GM18519 (cell line): ENCODE data around the gene PHLDB1.
"Not testable (repeated sequence)": the region's sequence is repeated elsewhere in the genome, so short reads cannot be mapped to it uniquely, and the experiment has no call there.

Source experiments
- ATAC-seq: cut with Tn5 transposase; IDR thresholded peaks from one replicate; pipeline ENCODE4 v1.9.1; 2021; ENCODE audit warnings: mild to moderate bottlenecking, moderate library complexity; ENCODE audit not compliant: unreplicated experiment, low FRiP score

PHLDB1 gene

GRCh38 chr11:118605116-118605867 lies 2.1 kb upstream of the PHLDB1 start:
- no peak for ATAC-seq

- ATAC-seq = no peak
Measured at GRCh38 chr11:118606157-118606843, 1.1 kb upstream of the PHLDB1 start.

- no peak for ATAC-seq
Measured at GRCh38 chr11:118606844-118607228, 579 bp upstream of the PHLDB1 start.

- ATAC-seq = no peak
Measured at GRCh38 chr11:118608360-118609227, 1.2 kb downstream of the PHLDB1 start.

GRCh38 chr11:118609380-118610224 lies 2.2 kb downstream of the PHLDB1 start:
- ATAC-seq = no peak

- ATAC-seq = no peak
Measured at GRCh38 chr11:118610225-118610772, 2.9 kb downstream of the PHLDB1 start.

- no peak for ATAC-seq
Measured at GRCh38 chr11:118610773-118611432, 3.5 kb downstream of the PHLDB1 start.

- not testable (repeated sequence) for ATAC-seq
Measured at GRCh38 chr11:118611433-118611795, 4.0 kb downstream of the PHLDB1 start.

- ATAC-seq = no peak
Measured at GRCh38 chr11:118612378-118612777, 5.0 kb downstream of the PHLDB1 start.

- ATAC-seq = no peak
Measured at GRCh38 chr11:118614511-118614910, 7.1 kb downstream of the PHLDB1 start.

GRCh38 chr11:118615282-118615975 lies 8.0 kb downstream of the PHLDB1 start:
- ATAC-seq = no peak

GRCh38 chr11:118615976-118616371 lies 8.6 kb downstream of the PHLDB1 start:
- ATAC-seq = no peak

- no peak for ATAC-seq
Measured at GRCh38 chr11:118618115-118618990, 10.9 kb downstream of the PHLDB1 start.

- no peak for ATAC-seq
Measured at GRCh38 chr11:118618991-118619375, 11.6 kb downstream of the PHLDB1 start.

GRCh38 chr11:118619444-118620197 lies 12.2 kb downstream of the PHLDB1 start:
- ATAC-seq = no peak

- no peak for ATAC-seq
Measured at GRCh38 chr11:118620529-118621070, 13.2 kb downstream of the PHLDB1 start.
